HEK293 (cell line): ENCODE data around the gene PCDH10.

Source experiments
- CTCF ChIA-PET: fragments of 350-600 bp; formaldehyde crosslinking; extraction: SDS; loops from one replicate; lab custom pipeline; 2021; ENCODE audit warnings: antibody characterized with exemption; lab: Yijun Ruan, JAX
- POLR2A ChIA-PET: fragments of 300-600 bp; formaldehyde crosslinking; extraction: SDS; loops from one replicate; lab custom pipeline; 2020; ENCODE audit warnings: antibody characterized with exemption, inconsistent platforms; lab: Yijun Ruan, JAX
- H3K27ac ChIP-seq: fragments of 200-500 bp; sonication (Bioruptor generic); 2 replicates; pipeline ENCODE4 v1.5.1; 2014; ENCODE audit warnings: low read depth, low read length, control low read depth, inconsistent platforms; ENCODE audit errors: extremely low read depth
- H3K36me3 ChIP-seq, 2 experiments: fragments of 200-500 bp in 1 of 2; sonication (Bioruptor generic) in 1 of 2; 1 replicate in 1 of 2; 2 replicates in 1 of 2; pipeline ENCODE4 v1.5.1; 2014 to 2017; ENCODE audit warnings: inconsistent platforms in 2 of 2, low read length in 2 of 2; ENCODE audit not compliant: control insufficient read depth in 2 of 2, insufficient read depth in 1 of 2
- H3K4me1 ChIP-seq: fragments of 200-500 bp; sonication (Bioruptor generic); 2 replicates; pipeline ENCODE4 v1.5.1; 2014; ENCODE audit warnings: mild to moderate bottlenecking, low read length, inconsistent platforms; ENCODE audit not compliant: control insufficient read depth, insufficient read depth
- H3K4me3 ChIP-seq: 2 replicates; pipeline ENCODE4 v1.5.1; 2011; ENCODE audit warnings: low read depth, mild to moderate bottlenecking, control low read depth, low read length, moderate library complexity
- H3K9me3 ChIP-seq: fragments of 200-500 bp; sonication (Bioruptor generic); 2 replicates; pipeline ENCODE4 v1.5.1; 2014; ENCODE audit warnings: low read depth, low read length, inconsistent platforms; ENCODE audit not compliant: control insufficient read depth, insufficient read depth
- BCL11B ChIP-seq: fragments of 450-650 bp; formaldehyde crosslinking; IDR thresholded peaks from 2 replicates; pipeline ENCODE4 v1.5.1; 2016; ENCODE audit warnings: low read depth, missing biosample characterization, missing genetic modification characterization
- IKZF3 ChIP-seq: fragments of 450-650 bp; IDR thresholded peaks from 2 replicates; pipeline ENCODE4 v1.5.0; 2018; ENCODE audit warnings: missing biosample characterization, mild to moderate bottlenecking, missing genetic modification characterization, moderate library complexity
- SP2 ChIP-seq: fragments of 450-650 bp; formaldehyde crosslinking; IDR thresholded peaks from 2 replicates; pipeline ENCODE4 v1.5.1; 2016; ENCODE audit warnings: missing biosample characterization, missing genetic modification characterization
- ZBTB7A ChIP-seq: fragments of 450-650 bp; formaldehyde crosslinking; IDR thresholded peaks from 2 replicates; pipeline ENCODE4 v1.5.1; 2016; ENCODE audit warnings: low read depth, missing biosample characterization, missing genetic modification characterization
- ZNF174 ChIP-seq: fragments of 450-650 bp; formaldehyde crosslinking; IDR thresholded peaks from 2 replicates; pipeline ENCODE4 v1.5.0; 2017; ENCODE audit warnings: missing biosample characterization, mild to moderate bottlenecking, missing genetic modification characterization
- ZNF266 ChIP-seq: fragments of 450-650 bp; formaldehyde crosslinking; IDR thresholded peaks from 2 replicates; pipeline ENCODE4 v1.5.1; 2016; ENCODE audit warnings: missing biosample characterization, missing genetic modification characterization, low read depth
- ZNF292 ChIP-seq: fragments of 450-650 bp; formaldehyde crosslinking; IDR thresholded peaks from 2 replicates; pipeline ENCODE4 v1.5.1; 2016; ENCODE audit warnings: low read depth, missing biosample characterization, missing genetic modification characterization, borderline replicate concordance
- ZNF37A ChIP-seq: fragments of 450-650 bp; IDR thresholded peaks from 2 replicates; pipeline ENCODE4 v1.5.1; 2018; ENCODE audit warnings: missing biosample characterization, missing genetic modification characterization
- ZNF426 ChIP-seq: fragments of 450-650 bp; formaldehyde crosslinking; IDR thresholded peaks from 2 replicates; pipeline ENCODE4 v1.5.1; 2017; ENCODE audit warnings: missing biosample characterization, missing genetic modification characterization, mild to moderate bottlenecking, inconsistent platforms, moderate library complexity
- ZNF48 ChIP-seq: fragments of 450-650 bp; formaldehyde crosslinking; IDR thresholded peaks from 2 replicates; pipeline ENCODE4 v1.5.1; 2016; ENCODE audit warnings: missing biosample characterization, missing genetic modification characterization
- ZNF660 ChIP-seq: fragments of 450-650 bp; IDR thresholded peaks from 2 replicates; pipeline ENCODE4 v1.5.1; 2018; ENCODE audit warnings: missing biosample characterization, mild to moderate bottlenecking, missing genetic modification characterization
- ZNF830 ChIP-seq: fragments of 450-650 bp; IDR thresholded peaks from 2 replicates; pipeline ENCODE4 v1.5.0; 2018; ENCODE audit warnings: missing biosample characterization, missing genetic modification characterization, low read depth, mild to moderate bottlenecking, moderate library complexity
- ZSCAN23 ChIP-seq: fragments of 450-650 bp; formaldehyde crosslinking; IDR thresholded peaks from 2 replicates; pipeline ENCODE4 v1.5.1; 2016; ENCODE audit warnings: missing biosample characterization, missing genetic modification characterization
- TF ChIP-seq, protein P1 (sequence below): fragments of 450-650 bp; formaldehyde crosslinking; IDR thresholded peaks from 2 replicates; pipeline ENCODE4 v1.5.1; 2017; ENCODE audit warnings: missing biosample characterization, missing genetic modification characterization
- TF ChIP-seq, protein P2 (sequence below): fragments of 450-650 bp; formaldehyde crosslinking; IDR thresholded peaks from 2 replicates; pipeline ENCODE4; 2016; ENCODE audit warnings: missing biosample characterization, missing genetic modification characterization
- TF ChIP-seq, protein P3 (sequence below): fragments of 450-650 bp; IDR thresholded peaks from 2 replicates; pipeline ENCODE4 v1.5.1; 2018; ENCODE audit warnings: missing biosample characterization, mild to moderate bottlenecking, missing genetic modification characterization
- TF ChIP-seq, protein P4 (sequence below): fragments of 450-650 bp; formaldehyde crosslinking; IDR thresholded peaks from 2 replicates; pipeline ENCODE4 v1.5.0; 2017; ENCODE audit warnings: missing biosample characterization, missing genetic modification characterization, borderline replicate concordance

Gene PCDH10

DNA sequence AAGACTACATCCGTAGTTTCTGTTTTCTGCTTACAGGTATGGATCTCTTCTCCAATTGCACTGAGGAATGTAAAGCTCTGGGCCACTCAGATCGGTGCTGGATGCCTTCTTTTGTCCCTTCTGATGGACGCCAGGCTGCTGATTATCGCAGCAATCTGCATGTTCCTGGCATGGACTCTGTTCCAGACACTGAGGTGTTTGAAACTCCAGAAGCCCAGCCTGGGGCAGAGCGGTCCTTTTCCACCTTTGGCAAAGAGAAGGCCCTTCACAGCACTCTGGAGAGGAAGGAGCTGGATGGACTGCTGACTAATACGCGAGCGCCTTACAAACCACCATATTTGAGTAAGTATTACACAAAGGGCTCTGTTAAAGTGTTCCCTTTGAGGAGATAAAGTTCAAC, 13.8 kb downstream of the PCDH10 start:
- no peaks in the 10 kb centered on the region for H3K9me3 ChIP-seq
- ChIA-PET POLR2A (no interaction called here), CTCF (interaction anchor here (0.7 kb wide), 1 partner anchor 8 kb away, joined by 3 read pairs; no protein-coding TSS in a partner anchor)
- no peak overlapping the region for H3K27ac ChIP-seq
- H3K4me3 ChIP-seq, result no peak overlapping the region
- H3K36me3 ChIP-seq, result peaks cover 0 to 11% of the 10 kb centered on the region in 2 experiments; a peak in 1 of 3 replicates
- TF ChIP-seq, protein P1, sequence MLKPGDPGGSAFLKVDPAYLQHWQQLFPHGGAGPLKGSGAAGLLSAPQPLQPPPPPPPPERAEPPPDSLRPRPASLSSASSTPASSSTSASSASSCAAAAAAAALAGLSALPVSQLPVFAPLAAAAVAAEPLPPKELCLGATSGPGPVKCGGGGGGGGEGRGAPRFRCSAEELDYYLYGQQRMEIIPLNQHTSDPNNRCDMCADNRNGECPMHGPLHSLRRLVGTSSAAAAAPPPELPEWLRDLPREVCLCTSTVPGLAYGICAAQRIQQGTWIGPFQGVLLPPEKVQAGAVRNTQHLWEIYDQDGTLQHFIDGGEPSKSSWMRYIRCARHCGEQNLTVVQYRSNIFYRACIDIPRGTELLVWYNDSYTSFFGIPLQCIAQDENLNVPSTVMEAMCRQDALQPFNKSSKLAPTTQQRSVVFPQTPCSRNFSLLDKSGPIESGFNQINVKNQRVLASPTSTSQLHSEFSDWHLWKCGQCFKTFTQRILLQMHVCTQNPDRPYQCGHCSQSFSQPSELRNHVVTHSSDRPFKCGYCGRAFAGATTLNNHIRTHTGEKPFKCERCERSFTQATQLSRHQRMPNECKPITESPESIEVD (tag by site-specific recombination), result no peak
- TF ChIP-seq ZBTB7A (tag by site-specific recombination), result no peak
- no peak for TF ChIP-seq ZNF37A (tag by site-specific recombination)
- TF ChIP-seq, protein P2, sequence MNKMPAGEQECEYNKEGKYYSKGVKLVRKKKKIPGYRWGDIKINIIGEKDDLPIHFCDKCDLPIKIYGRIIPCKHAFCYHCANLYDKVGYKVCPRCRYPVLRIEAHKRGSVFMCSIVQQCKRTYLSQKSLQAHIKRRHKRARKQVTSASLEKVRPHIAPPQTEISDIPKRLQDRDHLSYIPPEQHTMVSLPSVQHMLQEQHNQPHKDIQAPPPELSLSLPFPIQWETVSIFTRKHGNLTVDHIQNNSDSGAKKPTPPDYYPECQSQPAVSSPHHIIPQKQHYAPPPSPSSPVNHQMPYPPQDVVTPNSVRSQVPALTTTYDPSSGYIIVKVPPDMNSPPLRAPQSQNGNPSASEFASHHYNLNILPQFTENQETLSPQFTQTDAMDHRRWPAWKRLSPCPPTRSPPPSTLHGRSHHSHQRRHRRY, result no peak
- no peak for TF ChIP-seq ZSCAN23 (tag by site-specific recombination)
- TF ChIP-seq IKZF3 (tag by site-specific recombination), result no peak
- TF ChIP-seq ZNF426, result no peak
- TF ChIP-seq SP2 (tag by site-specific recombination), result no peak
- TF ChIP-seq ZNF660 (tag by site-specific recombination), result no peak
- H3K4me1 ChIP-seq, result no peaks in the 10 kb centered on the region

DNA sequence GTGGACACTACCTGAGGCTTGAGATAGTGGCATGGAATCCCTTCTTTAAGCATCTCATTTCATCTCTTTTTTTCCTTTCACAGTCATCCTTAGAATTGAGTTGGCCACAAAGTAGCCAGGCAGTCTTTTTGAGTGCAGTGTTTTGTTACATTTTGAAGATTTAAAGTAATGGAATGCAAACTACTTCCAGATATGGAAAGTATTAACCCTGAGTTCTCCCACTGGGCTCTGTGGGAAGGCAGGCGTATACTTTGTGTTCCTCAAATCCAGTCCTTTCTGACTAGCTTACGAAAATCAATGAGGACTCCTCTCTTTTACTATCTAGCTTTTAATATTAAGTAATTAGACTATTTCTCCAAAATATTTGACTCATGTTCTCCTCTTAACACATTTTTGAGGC, 29.9 kb downstream of the PCDH10 start:
- Histone ChIP-seq H3K27ac (no peak overlapping the region), H3K4me1 (no peaks in the 10 kb centered on the region), H3K36me3 (no peaks in the 10 kb centered on the region), H3K9me3 (no peaks in the 10 kb centered on the region), H3K4me3 (no peak overlapping the region)
- CTCF ChIA-PET, result no interaction called here
- no peak for TF ChIP-seq BCL11B (tag by site-specific recombination)
- TF ChIP-seq, protein P3, sequence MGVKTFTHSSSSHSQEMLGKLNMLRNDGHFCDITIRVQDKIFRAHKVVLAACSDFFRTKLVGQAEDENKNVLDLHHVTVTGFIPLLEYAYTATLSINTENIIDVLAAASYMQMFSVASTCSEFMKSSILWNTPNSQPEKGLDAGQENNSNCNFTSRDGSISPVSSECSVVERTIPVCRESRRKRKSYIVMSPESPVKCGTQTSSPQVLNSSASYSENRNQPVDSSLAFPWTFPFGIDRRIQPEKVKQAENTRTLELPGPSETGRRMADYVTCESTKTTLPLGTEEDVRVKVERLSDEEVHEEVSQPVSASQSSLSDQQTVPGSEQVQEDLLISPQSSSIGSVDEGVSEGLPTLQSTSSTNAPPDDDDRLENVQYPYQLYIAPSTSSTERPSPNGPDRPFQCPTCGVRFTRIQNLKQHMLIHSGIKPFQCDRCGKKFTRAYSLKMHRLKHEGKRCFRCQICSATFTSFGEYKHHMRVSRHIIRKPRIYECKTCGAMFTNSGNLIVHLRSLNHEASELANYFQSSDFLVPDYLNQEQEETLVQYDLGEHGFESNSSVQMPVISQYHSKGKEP (tag by site-specific recombination), result no peak
- POLR2A ChIA-PET, result no interaction called here

DNA sequence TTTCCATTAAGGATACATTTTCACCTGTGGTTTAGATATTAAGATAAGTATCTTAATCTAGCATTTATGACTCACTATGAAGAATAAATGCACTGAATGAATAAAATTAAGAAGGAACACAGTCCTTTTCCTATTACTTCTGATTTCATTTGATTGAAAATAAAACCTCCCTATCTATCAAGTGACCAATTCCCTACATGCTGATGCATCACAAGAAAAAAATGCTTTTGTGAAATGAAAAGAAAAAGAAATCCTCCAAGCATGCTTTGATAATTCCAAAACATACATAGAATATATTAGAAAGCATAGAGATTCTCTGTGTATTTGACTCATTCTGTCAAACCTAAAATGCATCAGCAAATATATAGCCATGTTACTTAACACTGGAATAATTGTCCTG, 37.1 kb downstream of the PCDH10 start:
- Histone ChIP-seq H3K36me3 (no peaks in the 10 kb centered on the region), H3K27ac (no peak overlapping the region), H3K4me1 (no peaks in the 10 kb centered on the region), H3K4me3 (no peak overlapping the region), H3K9me3 (no peaks in the 10 kb centered on the region)
- TF ChIP-seq ZNF266 (tag by site-specific recombination) (no peak), ZNF830 (no peak), ZNF426 (no peak), ZNF48 (tag by site-specific recombination) (no peak), ZNF174 (no peak), ZNF292 (tag by site-specific recombination) (no peak)
- TF ChIP-seq, protein P4, sequence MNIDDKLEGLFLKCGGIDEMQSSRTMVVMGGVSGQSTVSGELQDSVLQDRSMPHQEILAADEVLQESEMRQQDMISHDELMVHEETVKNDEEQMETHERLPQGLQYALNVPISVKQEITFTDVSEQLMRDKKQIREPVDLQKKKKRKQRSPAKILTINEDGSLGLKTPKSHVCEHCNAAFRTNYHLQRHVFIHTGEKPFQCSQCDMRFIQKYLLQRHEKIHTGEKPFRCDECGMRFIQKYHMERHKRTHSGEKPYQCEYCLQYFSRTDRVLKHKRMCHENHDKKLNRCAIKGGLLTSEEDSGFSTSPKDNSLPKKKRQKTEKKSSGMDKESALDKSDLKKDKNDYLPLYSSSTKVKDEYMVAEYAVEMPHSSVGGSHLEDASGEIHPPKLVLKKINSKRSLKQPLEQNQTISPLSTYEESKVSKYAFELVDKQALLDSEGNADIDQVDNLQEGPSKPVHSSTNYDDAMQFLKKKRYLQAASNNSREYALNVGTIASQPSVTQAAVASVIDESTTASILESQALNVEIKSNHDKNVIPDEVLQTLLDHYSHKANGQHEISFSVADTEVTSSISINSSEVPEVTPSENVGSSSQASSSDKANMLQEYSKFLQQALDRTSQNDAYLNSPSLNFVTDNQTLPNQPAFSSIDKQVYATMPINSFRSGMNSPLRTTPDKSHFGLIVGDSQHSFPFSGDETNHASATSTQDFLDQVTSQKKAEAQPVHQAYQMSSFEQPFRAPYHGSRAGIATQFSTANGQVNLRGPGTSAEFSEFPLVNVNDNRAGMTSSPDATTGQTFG, result no peak
- POLR2A ChIA-PET, result no interaction called here
- CTCF ChIA-PET, result no interaction called here
